ENCODE measurements around the gene NIPA2. TPM values are rescaled to one million over a fixed set of nuclear protein-coding genes. Genes with fewer than 3 reads are reported as not detected.

Gene NIPA2
- total RNA-seq, 4 donors from 2014 or later: 22.5 to 36.4 (median 35.2) TPM

DNA sequence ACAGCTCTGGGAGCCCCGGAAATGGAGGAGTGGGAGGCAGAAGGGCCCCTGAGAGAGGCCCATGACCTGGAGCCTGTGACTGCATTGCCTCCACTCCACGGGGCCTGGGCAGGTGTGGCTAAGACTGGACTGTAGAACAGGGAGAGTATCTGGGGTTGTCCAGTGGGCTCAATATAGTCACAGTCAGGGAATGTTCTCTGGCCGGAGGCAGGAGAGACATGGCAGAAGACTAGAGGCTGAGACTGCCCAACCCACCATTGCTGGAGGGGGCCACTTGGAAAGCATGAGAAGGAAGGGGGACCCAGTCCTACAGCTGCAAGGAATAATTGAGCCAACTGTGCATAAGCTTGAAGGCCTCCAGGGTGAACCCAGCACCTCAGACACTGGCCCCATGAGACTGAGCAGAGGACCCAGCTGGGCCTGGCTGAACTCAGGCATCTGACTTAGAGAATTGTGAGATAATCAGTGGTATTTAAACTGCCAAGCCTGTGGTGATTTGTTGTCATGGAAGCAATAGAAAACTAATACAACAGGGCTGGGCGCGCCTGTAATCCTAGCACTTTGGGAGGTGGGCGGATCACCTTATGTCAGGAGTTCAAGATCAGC is 33.1 kb downstream of the NIPA2 start:
- no peak overlapping the region for H3K27ac ChIP-seq
- H3K36me3 ChIP-seq: peaks cover 93% of the 10 kb centered on the region
- H3K4me3 ChIP-seq: no peak overlapping the region
- H3K9me3 ChIP-seq: no peaks in the 10 kb centered on the region
- no peak for DNase-seq (ENCODE audit: low spot score in 2 of 2)
- H3K27me3 ChIP-seq: no peaks in the 10 kb centered on the region
- TF ChIP-seq EP300 (IDR thresholded peaks at IDR 0.05) (no peak), POLR2A (IDR thresholded peaks at IDR 0.05) (no peak)
- TF ChIP-seq, protein P1, sequence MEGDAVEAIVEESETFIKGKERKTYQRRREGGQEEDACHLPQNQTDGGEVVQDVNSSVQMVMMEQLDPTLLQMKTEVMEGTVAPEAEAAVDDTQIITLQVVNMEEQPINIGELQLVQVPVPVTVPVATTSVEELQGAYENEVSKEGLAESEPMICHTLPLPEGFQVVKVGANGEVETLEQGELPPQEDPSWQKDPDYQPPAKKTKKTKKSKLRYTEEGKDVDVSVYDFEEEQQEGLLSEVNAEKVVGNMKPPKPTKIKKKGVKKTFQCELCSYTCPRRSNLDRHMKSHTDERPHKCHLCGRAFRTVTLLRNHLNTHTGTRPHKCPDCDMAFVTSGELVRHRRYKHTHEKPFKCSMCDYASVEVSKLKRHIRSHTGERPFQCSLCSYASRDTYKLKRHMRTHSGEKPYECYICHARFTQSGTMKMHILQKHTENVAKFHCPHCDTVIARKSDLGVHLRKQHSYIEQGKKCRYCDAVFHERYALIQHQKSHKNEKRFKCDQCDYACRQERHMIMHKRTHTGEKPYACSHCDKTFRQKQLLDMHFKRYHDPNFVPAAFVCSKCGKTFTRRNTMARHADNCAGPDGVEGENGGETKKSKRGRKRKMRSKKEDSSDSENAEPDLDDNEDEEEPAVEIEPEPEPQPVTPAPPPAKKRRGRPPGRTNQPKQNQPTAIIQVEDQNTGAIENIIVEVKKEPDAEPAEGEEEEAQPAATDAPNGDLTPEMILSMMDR (IDR thresholded peaks at IDR 0.05): no peak
- H3K4me1 ChIP-seq: no peaks in the 10 kb centered on the region
- 95% methylated on average over 6 of the region's 6 CpGs for WGBS

DNA sequence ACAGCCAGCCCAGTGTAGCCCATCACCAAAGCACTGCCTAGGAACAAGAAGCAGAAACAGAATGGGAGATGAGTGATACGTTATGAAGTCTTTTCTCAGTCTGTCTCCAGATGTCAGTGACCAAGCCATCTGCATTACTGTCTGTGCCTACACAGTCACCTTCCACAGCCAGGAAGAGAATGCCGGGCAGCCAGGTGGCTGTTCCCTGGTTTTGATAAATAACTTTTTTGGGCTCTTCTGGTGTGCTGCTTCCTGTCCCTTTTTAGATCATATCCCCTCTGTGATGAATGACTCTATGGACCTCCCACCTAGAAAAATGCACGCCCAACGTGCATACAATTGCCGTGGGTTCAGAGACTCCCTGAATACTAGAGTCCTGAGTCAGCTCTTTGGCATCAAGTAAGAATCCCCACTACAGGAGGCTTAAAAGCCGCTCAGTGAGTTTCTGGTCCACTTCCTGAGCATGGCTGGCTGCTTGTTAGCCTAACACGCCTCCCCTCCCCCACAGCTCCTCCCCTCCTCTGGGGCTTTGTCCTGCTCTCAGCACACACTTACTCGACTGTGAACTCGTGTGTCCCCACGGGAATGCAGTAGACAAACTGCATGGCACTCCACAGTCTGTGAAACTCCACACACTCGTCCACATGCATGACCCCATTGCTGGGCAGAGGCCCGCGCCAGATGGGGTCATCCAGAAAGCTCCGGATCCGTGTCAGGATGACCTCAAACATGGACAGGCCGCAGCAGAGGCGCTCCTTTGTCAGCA is 34.7 kb downstream of the NIPA2 start:
- TF ChIP-seq, protein P1 (IDR thresholded peaks at IDR 0.05): no peak
- TF ChIP-seq POLR2A (IDR thresholded peaks at IDR 0.05) (no peak), EP300 (IDR thresholded peaks at IDR 0.05) (no peak), POLR2AphosphoS5 (IDR thresholded peaks at IDR 0.05) (no peak)
- WGBS: 90% methylated on average over 17 of the region's 17 CpGs
- H3K36me3 ChIP-seq: peaks cover 97% of the 10 kb centered on the region

GRCh38 chr15:22873841-22874240 is 35.4 kb downstream of the NIPA2 start:
- H3K27me3 ChIP-seq: no peaks in the 10 kb centered on the region
- TF ChIP-seq EP300 (IDR thresholded peaks at IDR 0.05) (no peak), POLR2AphosphoS5 (IDR thresholded peaks at IDR 0.05) (no peak), POLR2A (IDR thresholded peaks at IDR 0.05) (no peak)
- TF ChIP-seq, protein P1 (IDR thresholded peaks at IDR 0.05): no peak
- no peaks in the 10 kb centered on the region for H3K9me3 ChIP-seq
- no peak for DNase-seq (ENCODE audit: low spot score in 2 of 2)
- no peak overlapping the region for H3K27ac ChIP-seq
- H3K4me1 ChIP-seq: no peaks in the 10 kb centered on the region
- WGBS: 98% methylated on average over 6 of the region's 9 CpGs
- H3K4me3 ChIP-seq: no peak overlapping the region
- H3K36me3 ChIP-seq: peaks cover 94% of the 10 kb centered on the region

More for the DNA sequence above, 34.7 kb downstream of the NIPA2 start:
- Histone ChIP-seq H3K27ac (no peak overlapping the region), H3K9me3 (no peaks in the 10 kb centered on the region), H3K4me1 (no peaks in the 10 kb centered on the region), H3K4me3 (no peak overlapping the region), H3K27me3 (no peaks in the 10 kb centered on the region)
- no peak for DNase-seq (ENCODE audit: low spot score in 2 of 2)

DNA sequence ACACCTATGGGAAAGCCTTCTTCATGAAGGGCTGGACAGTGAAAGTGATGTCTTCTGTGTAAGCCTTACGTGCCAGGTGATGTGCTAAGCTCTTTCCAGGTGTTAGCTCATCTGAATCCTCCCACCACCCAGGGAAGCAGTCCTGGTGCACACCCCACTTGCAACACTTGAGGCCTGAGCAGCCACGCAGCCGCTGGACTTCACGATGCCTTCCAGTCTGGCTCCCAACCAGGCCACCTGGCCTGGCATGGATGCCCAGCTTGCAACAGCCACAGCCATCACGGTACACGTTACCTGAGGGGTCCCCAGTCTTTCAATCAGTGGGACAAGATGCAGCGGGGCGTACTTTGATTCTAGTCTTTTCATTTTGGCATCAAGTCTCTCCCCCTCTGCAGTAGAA is 35.8 kb downstream of the NIPA2 start:
- Histone ChIP-seq H3K27ac (no peak overlapping the region), H3K36me3 (peaks cover 94% of the 10 kb centered on the region), H3K4me1 (no peaks in the 10 kb centered on the region), H3K4me3 (no peak overlapping the region), H3K9me3 (no peaks in the 10 kb centered on the region), H3K27me3 (no peaks in the 10 kb centered on the region)
- TF ChIP-seq, protein P1 (IDR thresholded peaks at IDR 0.05): no peak
- no peak for TF ChIP-seq POLR2A (IDR thresholded peaks at IDR 0.05)
- no peak for DNase-seq (ENCODE audit: low spot score in 2 of 2)
- 98% methylated on average over 8 of the region's 8 CpGs for WGBS

GRCh38 chr15:22874966-22875365 is 36.5 kb downstream of the NIPA2 start:
- Histone ChIP-seq H3K4me3 (no peak overlapping the region), H3K4me1 (no peaks in the 10 kb centered on the region), H3K27me3 (no peaks in the 10 kb centered on the region), H3K36me3 (peaks cover 94% of the 10 kb centered on the region), H3K9me3 (no peaks in the 10 kb centered on the region), H3K27ac (no peak overlapping the region)
- no peak for TF ChIP-seq POLR2A (IDR thresholded peaks at IDR 0.05)
- no peak for TF ChIP-seq EP300 (IDR thresholded peaks at IDR 0.05)
- TF ChIP-seq, protein P1 (IDR thresholded peaks at IDR 0.05): no peak
- no peak for TF ChIP-seq POLR2AphosphoS5 (IDR thresholded peaks at IDR 0.05)
- WGBS: 94% methylated on average over 7 of the region's 7 CpGs
- peak in 1 of 2 donors; percentile 31 for DNase-seq (ENCODE audit: low spot score in 2 of 2)

All from suprapubic skin (tissue), 4 donors.